ENCODE results near the gene CHN2.

Gene CHN2

GRCh38 chr7:29370531-29371314 is 176.1 kb downstream of the CHN2 start:
- no peak for DNase-seq

DNA sequence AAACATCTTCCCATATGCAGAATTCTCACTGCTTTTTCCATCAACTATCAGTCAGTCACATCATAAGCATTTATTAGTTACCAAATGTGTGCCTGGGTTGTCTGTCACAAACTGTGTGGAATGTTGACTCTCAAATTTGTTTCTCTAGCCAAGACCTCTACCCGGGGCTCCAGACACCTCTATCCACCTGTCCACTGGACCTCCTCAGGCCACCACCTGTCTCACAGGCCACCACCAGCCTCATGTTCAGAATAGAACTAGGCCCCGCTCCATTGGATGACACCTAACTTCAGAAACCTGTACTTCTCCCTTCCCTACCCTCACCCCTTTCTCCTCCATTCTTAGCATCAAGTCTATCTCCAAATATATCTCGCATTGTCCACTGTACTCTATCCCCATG is 176.9 kb downstream of the CHN2 start:
- DNase-seq, result no peak

- no peak for DNase-seq
Measured at GRCh38 chr7:29372351-29373090, 177.9 kb downstream of the CHN2 start.

DNA sequence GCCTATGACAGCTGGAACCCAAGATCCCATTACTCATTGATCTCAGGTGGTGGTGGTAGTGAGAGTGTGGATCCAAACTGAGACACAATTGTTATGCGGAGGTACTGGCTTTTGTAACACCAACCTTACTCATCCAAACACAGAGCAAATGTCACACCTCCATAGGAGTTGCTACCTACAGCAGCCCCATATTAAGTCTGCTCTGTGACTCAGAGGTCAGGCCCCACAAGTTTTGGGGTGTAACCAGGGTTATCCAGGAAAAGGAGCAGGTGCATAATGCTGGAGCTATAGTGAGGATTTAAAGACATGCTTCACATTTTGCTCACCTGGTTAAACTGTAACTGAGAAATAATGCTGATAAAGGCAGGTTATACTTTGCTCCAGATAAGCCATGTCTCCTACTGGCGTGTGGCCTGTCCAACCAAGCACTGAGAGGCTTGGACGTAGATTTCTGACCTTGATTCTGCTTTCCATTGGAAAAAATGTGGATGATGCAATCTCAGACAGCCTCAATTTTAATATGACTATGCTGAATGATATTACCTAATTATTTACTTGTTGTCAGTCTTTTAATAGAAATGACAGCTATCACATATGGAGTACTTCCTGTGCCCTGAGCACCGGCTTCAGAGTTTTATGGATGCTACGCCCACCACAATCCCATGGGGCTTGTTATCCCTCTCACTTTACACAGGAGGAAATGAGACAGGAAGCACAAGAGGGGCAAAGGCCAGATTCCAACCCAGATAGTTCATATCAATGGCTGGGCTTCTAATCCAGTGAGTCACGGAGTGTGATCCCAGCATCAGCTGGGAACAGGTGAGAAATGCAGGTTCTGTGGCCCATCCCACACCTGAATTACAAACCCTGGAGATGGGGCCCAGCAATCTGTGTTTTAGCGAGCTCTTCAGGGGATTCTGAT is 181.3 kb downstream of the CHN2 start:
- no peak for DNase-seq

DNA sequence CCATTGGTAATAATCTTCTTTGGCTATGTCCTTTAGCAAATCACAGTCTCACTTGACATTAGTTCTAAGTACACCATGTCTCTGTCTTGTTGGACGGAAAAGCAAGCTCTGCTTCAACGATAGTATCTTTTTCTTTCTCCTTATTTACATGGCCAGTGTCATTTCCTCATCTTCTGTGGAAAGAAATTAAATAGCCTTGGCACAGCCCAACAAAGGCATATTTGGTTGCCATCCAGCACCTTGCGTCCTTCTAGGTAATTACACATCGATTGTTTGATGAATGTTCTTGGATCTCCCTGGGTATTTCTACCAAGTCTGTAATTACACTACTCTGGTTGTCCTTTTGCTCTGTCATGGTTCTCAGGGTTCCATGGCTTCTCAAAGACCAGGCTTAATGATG is 183.1 kb downstream of the CHN2 start:
- DNase-seq, result no peak

DNA sequence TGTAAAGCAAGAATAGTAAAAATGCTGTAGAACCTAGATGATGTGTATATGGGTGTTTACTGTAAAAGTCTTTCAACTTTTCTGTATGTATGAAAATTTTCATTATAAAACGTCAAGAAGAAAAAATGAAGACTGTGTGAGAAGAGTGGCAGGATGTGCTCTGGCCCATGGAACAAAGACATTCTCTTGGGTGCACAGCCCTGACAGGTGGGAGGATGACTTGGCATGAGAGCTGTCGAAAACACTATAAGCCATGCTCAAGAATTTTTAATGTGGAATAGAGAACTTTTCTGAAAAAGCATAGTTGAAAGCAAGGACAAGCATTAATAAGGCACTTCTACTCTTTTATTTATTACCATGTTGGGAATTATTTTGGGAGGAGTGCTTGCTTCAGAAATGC is 185.0 kb downstream of the CHN2 start:
- DNase-seq, result no peak

GRCh38 chr7:29381206-29382094 is 186.9 kb downstream of the CHN2 start:
- no peak for DNase-seq

- DNase-seq, result no peak
Measured at GRCh38 chr7:29384277-29384676, 189.7 kb downstream of the CHN2 start.

- DNase-seq, result no peak
Measured at GRCh38 chr7:29385214-29385814, 190.7 kb downstream of the CHN2 start.

DNA sequence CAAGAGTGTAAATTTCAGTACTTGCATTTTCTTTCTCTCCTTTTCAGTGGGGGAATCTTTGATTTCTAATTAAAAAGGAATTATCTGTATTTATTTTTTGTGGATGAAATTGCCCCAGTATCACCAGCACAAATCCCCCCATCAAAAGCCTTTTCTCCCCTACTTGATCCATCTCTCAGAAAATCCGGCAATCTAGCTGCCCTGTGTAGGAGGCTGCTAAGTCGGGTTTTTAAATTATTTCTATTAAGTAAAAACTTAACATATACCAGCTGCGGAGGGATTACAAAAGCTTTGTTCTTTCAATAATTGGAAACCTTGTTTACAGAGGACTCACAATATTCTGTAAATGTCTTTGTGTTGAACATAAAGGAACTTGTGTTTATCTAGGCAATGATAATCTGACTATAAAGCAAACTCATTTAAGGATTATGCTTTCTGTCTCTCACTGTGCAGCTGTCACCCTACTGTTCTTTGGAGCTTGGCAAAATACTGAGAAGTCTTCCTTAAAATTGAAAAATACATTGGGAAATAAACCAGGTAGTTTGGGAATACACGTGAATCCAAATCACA is 191.7 kb downstream of the CHN2 start:
- no peak for DNase-seq

DNA sequence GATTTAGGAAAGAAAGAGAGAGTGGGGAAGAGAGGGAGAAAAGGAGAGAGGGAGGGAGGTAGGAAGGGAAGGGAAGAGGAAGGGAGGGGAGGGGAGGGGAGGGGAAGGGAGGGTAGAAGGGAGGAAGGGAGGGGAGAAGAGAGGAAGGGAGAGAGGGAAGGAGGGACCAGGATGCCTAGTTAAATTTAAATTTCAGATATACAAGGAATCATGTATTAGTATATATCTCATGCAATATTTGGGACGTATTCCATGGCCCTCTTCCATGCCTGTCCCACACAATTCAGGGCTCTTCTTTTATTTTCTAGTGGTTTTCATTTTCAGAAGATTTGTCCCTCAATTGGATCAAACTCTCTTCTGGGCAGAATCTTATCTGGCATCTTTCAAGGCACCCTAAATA is 196.7 kb downstream of the CHN2 start:
- no peak for DNase-seq

- DNase-seq, result no peak
Measured at GRCh38 chr7:29394321-29394720, 199.7 kb downstream of the CHN2 start.

- DNase-seq, result no peak
Measured at GRCh38 chr7:29396563-29396962, 202.0 kb downstream of the CHN2 start.

DNA sequence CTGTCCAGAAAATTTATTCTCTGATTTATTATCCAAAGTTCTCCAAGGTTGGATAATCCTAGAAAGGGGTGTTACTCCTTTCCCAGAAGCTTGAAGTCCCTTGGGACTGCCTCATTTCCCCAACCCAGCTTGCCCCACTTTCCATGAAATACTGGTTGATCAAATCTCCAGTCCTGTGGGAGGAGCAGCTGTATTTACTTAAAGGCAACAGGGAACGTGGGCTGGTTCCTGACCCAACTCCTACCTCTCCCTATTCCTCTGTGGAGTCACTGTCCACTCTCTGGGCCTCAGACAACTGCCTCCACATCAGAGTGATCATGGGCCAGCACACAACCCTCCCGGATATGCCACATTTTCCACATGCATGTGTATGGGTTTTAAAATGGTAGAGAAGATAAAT is 202.8 kb downstream of the CHN2 start:
- no peak for DNase-seq

- no peak for DNase-seq
Measured at GRCh38 chr7:29398011-29398410, 203.4 kb downstream of the CHN2 start.

DNA sequence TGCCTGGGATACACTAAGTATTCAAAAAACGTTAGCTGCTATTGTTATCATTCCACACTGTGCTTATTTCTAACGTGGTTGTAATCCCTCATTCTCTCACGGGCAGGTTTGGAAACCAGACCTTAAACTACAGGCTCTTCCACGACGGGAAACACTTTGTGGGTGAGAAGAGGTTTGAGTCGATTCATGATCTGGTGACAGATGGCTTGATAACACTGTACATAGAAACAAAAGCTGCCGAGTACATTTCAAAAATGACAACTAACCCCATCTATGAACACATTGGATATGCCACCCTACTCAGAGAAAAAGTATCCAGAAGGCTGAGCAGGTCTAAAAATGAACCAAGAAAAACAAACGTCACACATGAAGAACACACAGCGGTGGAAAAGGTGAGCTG is 205.9 kb downstream of the CHN2 start:
- DNase-seq, result no peak

- DNase-seq, result no peak
Measured at GRCh38 chr7:29401769-29402168, 207.2 kb downstream of the CHN2 start.

DNA sequence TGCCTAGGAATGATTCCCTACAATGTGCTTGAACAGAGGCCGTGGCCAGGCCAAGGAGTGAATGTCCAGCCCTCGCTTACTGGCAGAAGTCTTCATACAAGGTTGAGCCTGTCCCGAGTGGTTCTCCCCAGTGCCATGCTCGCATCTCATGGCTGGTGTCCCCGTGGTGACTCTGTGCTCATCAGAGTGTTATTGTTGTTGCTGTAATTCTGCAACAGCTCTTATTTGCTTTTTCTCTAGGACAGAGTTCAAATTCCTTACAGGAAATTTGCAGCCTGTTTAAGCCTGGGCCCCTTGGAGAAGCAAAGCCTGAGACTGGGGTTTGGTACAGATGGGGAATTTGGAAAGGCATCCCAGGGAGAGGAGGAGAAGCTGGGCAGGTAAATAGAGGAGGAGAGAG is 211.3 kb downstream of the CHN2 start:
- DNase-seq, result no peak

GRCh38 chr7:29406366-29406765 is 211.8 kb downstream of the CHN2 start:
- no peak for DNase-seq

DNA sequence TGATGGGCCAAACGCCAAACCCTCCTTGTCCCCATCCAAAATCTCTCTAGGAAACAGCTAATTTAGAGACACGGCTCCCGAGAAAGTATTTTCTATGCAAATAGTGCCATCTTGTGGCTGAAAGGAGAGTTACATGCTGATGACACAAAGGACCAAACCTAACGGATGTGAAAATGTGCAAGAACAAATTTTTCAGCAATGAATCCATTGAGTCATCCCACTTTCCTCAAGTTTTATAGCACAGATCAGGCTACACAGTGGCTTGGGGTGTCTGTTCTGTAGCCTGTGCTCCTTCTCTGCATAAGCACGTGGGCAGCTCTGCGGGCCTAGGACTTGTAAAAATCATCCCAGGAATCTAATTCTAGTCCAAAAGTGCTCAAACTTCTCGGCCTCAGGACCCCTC is 214.3 kb downstream of the CHN2 start:
- DNase-seq, result peak; percentile 46

DNA sequence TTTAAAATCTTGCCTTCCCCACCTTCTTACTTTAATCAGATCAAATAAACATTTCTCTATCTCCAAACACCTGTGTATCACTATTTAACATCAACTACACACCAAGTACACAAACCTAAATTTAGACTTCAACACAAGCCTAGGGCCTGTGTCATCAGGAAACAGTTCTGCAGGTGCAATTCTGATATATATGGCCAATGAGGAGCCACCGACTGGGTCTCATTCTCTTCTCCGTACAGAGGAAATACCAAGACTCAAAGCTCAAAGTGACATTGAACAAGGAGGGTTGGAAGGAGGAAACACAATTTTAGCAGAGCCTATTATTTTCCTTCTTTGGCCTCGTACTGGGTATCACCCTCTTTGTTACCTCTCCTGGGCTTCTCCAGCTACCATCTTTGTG is 216.4 kb downstream of the CHN2 start:
- DNase-seq, result no peak

DNA sequence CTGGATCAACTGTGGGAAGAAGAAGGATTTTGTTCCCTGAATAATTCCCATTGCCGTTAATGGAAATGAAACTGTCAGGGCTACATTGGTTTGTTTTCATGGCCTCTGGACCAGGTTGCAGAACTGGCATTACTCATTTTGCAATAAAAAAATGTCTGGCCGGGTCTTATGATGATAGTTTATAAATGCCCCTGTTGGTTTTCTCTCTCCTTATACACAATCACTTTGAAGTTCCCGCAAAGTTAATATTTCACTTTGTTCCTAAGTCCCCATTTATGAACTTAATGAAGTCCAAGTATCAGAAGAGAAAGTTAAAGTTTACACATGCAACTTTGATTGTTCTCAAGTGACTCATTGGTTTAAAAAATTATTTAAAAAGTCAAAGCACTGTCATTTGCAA is 218.3 kb downstream of the CHN2 start:
- DNase-seq, result no peak

All from NCI-H1417 treated with DMSO at 0.1 percent for 48 hours (cell line).